Right lobe of liver (tissue), 4 donors: Measurements from ENCODE around the gene PLXNA2.

Source experiments
- POLR2A ChIP-seq: fragments of 450-650 bp; IDR thresholded peaks from one replicate; pipeline ENCODE4 v1.6.1; 2017; ENCODE audit warnings: antibody characterized with exemption, mild to moderate bottlenecking
- TF ChIP-seq, protein P1 (sequence below), 4 donors: fragments of 200-600 bp in 3 of 4; fragments of 450-650 bp in 1 of 4; IDR thresholded peaks; one replicate each; pipeline versions ENCODE4 v1.5.1 to v1.8.0; 2016 to 2022; ENCODE audit warnings: antibody characterized with exemption in 4 of 4, mild to moderate bottlenecking in 2 of 4
- donor health status: DM: no; HTN: no; CAD: no.
- donor health status: DM: no; HTN: no; CAD: no.
- donor health status: DM: no; HTN: yes; CAD: no.

GRCh38 chr1:208089761-208090370 lies 154.3 kb downstream of the PLXNA2 start:
- TF ChIP-seq, protein P1, sequence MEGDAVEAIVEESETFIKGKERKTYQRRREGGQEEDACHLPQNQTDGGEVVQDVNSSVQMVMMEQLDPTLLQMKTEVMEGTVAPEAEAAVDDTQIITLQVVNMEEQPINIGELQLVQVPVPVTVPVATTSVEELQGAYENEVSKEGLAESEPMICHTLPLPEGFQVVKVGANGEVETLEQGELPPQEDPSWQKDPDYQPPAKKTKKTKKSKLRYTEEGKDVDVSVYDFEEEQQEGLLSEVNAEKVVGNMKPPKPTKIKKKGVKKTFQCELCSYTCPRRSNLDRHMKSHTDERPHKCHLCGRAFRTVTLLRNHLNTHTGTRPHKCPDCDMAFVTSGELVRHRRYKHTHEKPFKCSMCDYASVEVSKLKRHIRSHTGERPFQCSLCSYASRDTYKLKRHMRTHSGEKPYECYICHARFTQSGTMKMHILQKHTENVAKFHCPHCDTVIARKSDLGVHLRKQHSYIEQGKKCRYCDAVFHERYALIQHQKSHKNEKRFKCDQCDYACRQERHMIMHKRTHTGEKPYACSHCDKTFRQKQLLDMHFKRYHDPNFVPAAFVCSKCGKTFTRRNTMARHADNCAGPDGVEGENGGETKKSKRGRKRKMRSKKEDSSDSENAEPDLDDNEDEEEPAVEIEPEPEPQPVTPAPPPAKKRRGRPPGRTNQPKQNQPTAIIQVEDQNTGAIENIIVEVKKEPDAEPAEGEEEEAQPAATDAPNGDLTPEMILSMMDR (IDR thresholded peaks at IDR 0.05) = no peak
- no peak for TF ChIP-seq POLR2A
